ENCODE measurements around the gene PARVA. TPM values are rescaled to one million over a fixed set of nuclear protein-coding genes. Genes with fewer than 3 reads are reported as not detected.
"Not testable (repeated sequence)": the region's sequence is repeated elsewhere in the genome, so short reads cannot be mapped to it uniquely, and the experiment has no call there.

PARVA gene
- total RNA-seq, 2 donors from 2014 or later = 32.0 to 33.7 TPM

GRCh38 chr11:12356944-12357655 lies 20.3 kb upstream of the PARVA start:
- ATAC-seq = no peak
- Histone ChIP-seq H3K4me1 (peaks cover 59% of the 10 kb centered on the region), H3K9me3 (no peaks in the 10 kb centered on the region), H3K27me3 (no peaks in the 10 kb centered on the region), H3K36me3 (replicated peaks in 1 of 2; ENCODE audit: insufficient read depth in 1 of 2, low read depth in 2 of 2) (no peaks in the 10 kb centered on the region), H3K4me3 (no peak overlapping the region), H3K27ac (peak overlapping the region; percentile 12 to 75 (median 64))
- no peak for TF ChIP-seq CTCF (IDR thresholded peaks at IDR 0.05)
- no peak for TF ChIP-seq POLR2A (IDR thresholded peaks at IDR 0.05)
- WGBS, 2 donors = 64 to 71% methylated on average over 4 of the region's 4 CpGs
- intact Hi-C loops (cut with DNase I) = no loop called here
- DNase-seq = no peak

GRCh38 chr11:12357697-12358096 lies 19.7 kb upstream of the PARVA start:
- ATAC-seq = peak; percentile 49
- Histone ChIP-seq H3K4me1 (peaks cover 65% of the 10 kb centered on the region), H3K27ac (peak overlapping the region; percentile 12 to 75 (median 64))
- DNase-seq; intact Hi-C loops (cut with DNase I); H3K4me3 ChIP-seq; H3K36me3 ChIP-seq (replicated peaks in 1 of 2; ENCODE audit: insufficient read depth in 1 of 2, low read depth in 2 of 2); H3K9me3 ChIP-seq; H3K27me3 ChIP-seq: not testable (repeated sequence)
- WGBS, 2 donors = 55 to 56% methylated on average over 3 of the region's 3 CpGs

GRCh38 chr11:12358302-12359188 lies 18.8 kb upstream of the PARVA start:
- TF ChIP-seq POLR2A (IDR thresholded peaks at IDR 0.05) (no peak), CTCF (IDR thresholded peaks at IDR 0.05) (no peak)
- H3K27ac ChIP-seq = peak overlapping the region in 3 of 4 donors; percentile 62 to 75 (median 66)
- H3K4me3 ChIP-seq = no peak overlapping the region
- 29 to 54% methylated on average over 12 of the region's 12 CpGs for WGBS, 2 donors
- peaks cover 65% of the 10 kb centered on the region for H3K4me1 ChIP-seq
- H3K27me3 ChIP-seq = no peaks in the 10 kb centered on the region
- DNase-seq = peak; percentile 28 to 37 (median 34)
- H3K9me3 ChIP-seq = no peaks in the 10 kb centered on the region
- ATAC-seq = peak; percentile 62
- intact Hi-C loops (cut with DNase I) = no loop called here
- no peaks in the 10 kb centered on the region for H3K36me3 ChIP-seq (replicated peaks in 1 of 2; ENCODE audit: insufficient read depth in 1 of 2, low read depth in 2 of 2)

GRCh38 chr11:12359761-12360160 lies 17.6 kb upstream of the PARVA start:
- no peaks in the 10 kb centered on the region for H3K36me3 ChIP-seq (replicated peaks in 1 of 2; ENCODE audit: insufficient read depth in 1 of 2, low read depth in 2 of 2)
- no peaks in the 10 kb centered on the region for H3K27me3 ChIP-seq
- H3K9me3 ChIP-seq = no peaks in the 10 kb centered on the region
- H3K4me1 ChIP-seq = peaks cover 65% of the 10 kb centered on the region
- DNase-seq (no peak), ATAC-seq (no peak)
- H3K4me3 ChIP-seq = no peak overlapping the region
- intact Hi-C loops (cut with DNase I) = no loop called here
- TF ChIP-seq POLR2A (IDR thresholded peaks at IDR 0.05) (no peak), CTCF (IDR thresholded peaks at IDR 0.05) (no peak)
- H3K27ac ChIP-seq = peak overlapping the region; percentile 34 to 75 (median 64)
- 40 to 42% methylated on average over 5 of the region's 5 CpGs for WGBS, 2 donors

GRCh38 chr11:12361682-12362081 lies 15.7 kb upstream of the PARVA start:
- H3K27ac ChIP-seq = peak overlapping the region in 1 of 4 donors; percentile 2
- ATAC-seq (no peak), DNase-seq (no peak)
- H3K27me3 ChIP-seq = no peaks in the 10 kb centered on the region
- TF ChIP-seq CTCF (IDR thresholded peaks at IDR 0.05) = no peak
- H3K9me3 ChIP-seq = no peaks in the 10 kb centered on the region
- H3K4me3 ChIP-seq = no peak overlapping the region
- intact Hi-C loops (cut with DNase I) = no loop called here
- no peaks in the 10 kb centered on the region for H3K36me3 ChIP-seq (replicated peaks in 1 of 2; ENCODE audit: insufficient read depth in 1 of 2, low read depth in 2 of 2)
- WGBS, 2 donors = 51 to 58% methylated on average over 3 of the region's 3 CpGs
- H3K4me1 ChIP-seq = peaks cover 72% of the 10 kb centered on the region

Data from body of pancreas (tissue), 4 donors.